K562 (cell line): ENCODE measurements around the gene TAPBPL.
"Not testable (repeated sequence)": the region's sequence is repeated elsewhere in the genome, so short reads cannot be mapped to it uniquely, and the experiment has no call there.

Experiments used
- HDAC2 ChIP-seq: fragments of 450-650 bp; IDR thresholded peaks from 2 replicates; pipeline ENCODE4 v1.6.1; 2016; ENCODE audit warnings: mild to moderate bottlenecking
- LEF1 ChIP-seq: fragments of 450-650 bp; IDR thresholded peaks from 2 replicates; pipeline ENCODE4 v1.6.1; 2016; ENCODE audit warnings: mild to moderate bottlenecking
- PCBP1 ChIP-seq: fragments of 200-400 bp; formaldehyde crosslinking; IDR thresholded peaks from 2 replicates; pipeline ENCODE4 v1.6.1; 2018; ENCODE audit warnings: mild to moderate bottlenecking, low read depth, low read length; ENCODE audit not compliant: poor library complexity, severe bottlenecking
- ZNF384 ChIP-seq: IDR thresholded peaks from 2 replicates; pipeline ENCODE4 v1.6.1; 2012; ENCODE audit warnings: low read depth, low read length, improper control_type of control experiment
- TF ChIP-seq, protein P1 (sequence below), 3 experiments: IDR thresholded peaks in 2 of 3; conservative IDR thresholded peaks in 1 of 3; 2 replicates each; pipeline ENCODE4 v1.5.1; 2011 to 2012; ENCODE audit warnings: low read length in 3 of 3, mild to moderate bottlenecking in 3 of 3, control low read depth in 2 of 3, improper control_type of control experiment in 1 of 3, inconsistent platforms in 1 of 3, low read depth in 1 of 3, mixed read lengths in 1 of 3, moderate library complexity in 1 of 3; ENCODE audit not compliant: insufficient read depth in 2 of 3
- TF ChIP-seq, protein P2 (sequence below): IDR thresholded peaks from 2 replicates; pipeline ENCODE4 v1.6.1; 2014; ENCODE audit warnings: antibody characterized with exemption

DNA sequence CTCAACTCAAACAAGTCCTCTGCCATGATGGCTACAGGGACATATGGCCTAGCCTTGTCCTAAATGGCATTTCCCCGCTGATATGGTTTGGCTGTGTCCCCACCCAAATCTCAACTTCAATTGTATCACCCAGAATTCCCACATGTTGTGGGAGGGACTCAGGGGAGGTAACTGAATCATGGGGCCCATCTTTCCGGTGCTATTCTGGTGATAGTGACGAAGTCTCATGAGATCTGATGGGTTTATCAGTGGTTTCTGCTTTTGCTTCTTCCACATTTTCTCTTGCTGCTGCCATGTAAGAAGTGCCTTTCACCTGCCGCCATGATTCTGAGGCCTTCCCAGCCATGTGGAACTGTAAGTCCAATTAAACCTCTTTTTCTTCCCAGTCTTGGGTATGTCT lies 14.9 kb downstream of the TAPBPL start:
- TF ChIP-seq, protein P1, sequence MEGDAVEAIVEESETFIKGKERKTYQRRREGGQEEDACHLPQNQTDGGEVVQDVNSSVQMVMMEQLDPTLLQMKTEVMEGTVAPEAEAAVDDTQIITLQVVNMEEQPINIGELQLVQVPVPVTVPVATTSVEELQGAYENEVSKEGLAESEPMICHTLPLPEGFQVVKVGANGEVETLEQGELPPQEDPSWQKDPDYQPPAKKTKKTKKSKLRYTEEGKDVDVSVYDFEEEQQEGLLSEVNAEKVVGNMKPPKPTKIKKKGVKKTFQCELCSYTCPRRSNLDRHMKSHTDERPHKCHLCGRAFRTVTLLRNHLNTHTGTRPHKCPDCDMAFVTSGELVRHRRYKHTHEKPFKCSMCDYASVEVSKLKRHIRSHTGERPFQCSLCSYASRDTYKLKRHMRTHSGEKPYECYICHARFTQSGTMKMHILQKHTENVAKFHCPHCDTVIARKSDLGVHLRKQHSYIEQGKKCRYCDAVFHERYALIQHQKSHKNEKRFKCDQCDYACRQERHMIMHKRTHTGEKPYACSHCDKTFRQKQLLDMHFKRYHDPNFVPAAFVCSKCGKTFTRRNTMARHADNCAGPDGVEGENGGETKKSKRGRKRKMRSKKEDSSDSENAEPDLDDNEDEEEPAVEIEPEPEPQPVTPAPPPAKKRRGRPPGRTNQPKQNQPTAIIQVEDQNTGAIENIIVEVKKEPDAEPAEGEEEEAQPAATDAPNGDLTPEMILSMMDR (IDR thresholded peaks at IDR 0.05 in 2 of 3, conservative IDR thresholded peaks at IDR 0.05 in 1 of 3; ENCODE audit: insufficient read depth in 2 of 3, low read depth in 1 of 3, low read length in 3 of 3): not testable (repeated sequence)
- TF ChIP-seq LEF1, PCBP1, ZNF384, HDAC2: not testable (repeated sequence)
- TF ChIP-seq, protein P2, sequence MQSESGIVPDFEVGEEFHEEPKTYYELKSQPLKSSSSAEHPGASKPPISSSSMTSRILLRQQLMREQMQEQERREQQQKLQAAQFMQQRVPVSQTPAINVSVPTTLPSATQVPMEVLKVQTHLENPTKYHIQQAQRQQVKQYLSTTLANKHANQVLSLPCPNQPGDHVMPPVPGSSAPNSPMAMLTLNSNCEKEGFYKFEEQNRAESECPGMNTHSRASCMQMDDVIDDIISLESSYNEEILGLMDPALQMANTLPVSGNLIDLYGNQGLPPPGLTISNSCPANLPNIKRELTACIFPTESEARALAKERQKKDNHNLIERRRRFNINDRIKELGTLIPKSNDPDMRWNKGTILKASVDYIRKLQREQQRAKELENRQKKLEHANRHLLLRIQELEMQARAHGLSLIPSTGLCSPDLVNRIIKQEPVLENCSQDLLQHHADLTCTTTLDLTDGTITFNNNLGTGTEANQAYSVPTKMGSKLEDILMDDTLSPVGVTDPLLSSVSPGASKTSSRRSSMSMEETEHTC: not testable (repeated sequence)
